NAMALWA (cell line): Measurements from ENCODE around the gene SLCO3A1.

Source experiments
- DNase-seq: peaks from one replicate; pipeline ENCODE4 v3.0.0-alpha.2; 2015; ENCODE audit warnings: low spot score

Gene SLCO3A1

GRCh38 chr15:92003515-92004067 is 150.1 kb downstream of the SLCO3A1 start:
- DNase-seq: no peak

- no peak for DNase-seq
Observed at GRCh38 chr15:92005154-92005553, 151.6 kb downstream of the SLCO3A1 start.

- no peak for DNase-seq
Observed at GRCh38 chr15:92006186-92007028, 152.9 kb downstream of the SLCO3A1 start.

- no peak for DNase-seq
Observed at GRCh38 chr15:92009162-92009561, 155.7 kb downstream of the SLCO3A1 start.

- peak; percentile 32 for DNase-seq
Observed at GRCh38 chr15:92011611-92012367, 158.3 kb downstream of the SLCO3A1 start.

- DNase-seq: no peak
Observed at GRCh38 chr15:92012368-92012629, 158.8 kb downstream of the SLCO3A1 start.

- DNase-seq: no peak
Observed at GRCh38 chr15:92012881-92013280, 159.4 kb downstream of the SLCO3A1 start.

- DNase-seq: no peak
Observed at GRCh38 chr15:92014281-92015030, 160.9 kb downstream of the SLCO3A1 start.

- no peak for DNase-seq
Observed at GRCh38 chr15:92017882-92018534, 164.5 kb downstream of the SLCO3A1 start.

- DNase-seq: no peak
Observed at GRCh38 chr15:92018535-92019239, 165.2 kb downstream of the SLCO3A1 start.

GRCh38 chr15:92019706-92020105 is 166.2 kb downstream of the SLCO3A1 start:
- no peak for DNase-seq

GRCh38 chr15:92020207-92020606 is 166.7 kb downstream of the SLCO3A1 start:
- DNase-seq: no peak

- no peak for DNase-seq
Observed at GRCh38 chr15:92020804-92021203, 167.3 kb downstream of the SLCO3A1 start.

GRCh38 chr15:92021792-92022191 is 168.3 kb downstream of the SLCO3A1 start:
- DNase-seq: no peak

GRCh38 chr15:92023965-92024364 is 170.5 kb downstream of the SLCO3A1 start:
- no peak for DNase-seq

GRCh38 chr15:92025706-92026270 is 172.3 kb downstream of the SLCO3A1 start:
- DNase-seq: no peak

GRCh38 chr15:92028389-92028724 is 174.8 kb downstream of the SLCO3A1 start:
- no peak for DNase-seq

GRCh38 chr15:92029767-92030166 is 176.3 kb downstream of the SLCO3A1 start:
- no peak for DNase-seq

- no peak for DNase-seq
Observed at GRCh38 chr15:92033314-92033713, 179.8 kb downstream of the SLCO3A1 start.

- no peak for DNase-seq
Observed at GRCh38 chr15:92033723-92034122, 180.2 kb downstream of the SLCO3A1 start.

GRCh38 chr15:92034227-92034626 is 180.7 kb downstream of the SLCO3A1 start:
- DNase-seq: no peak
